OCI-LY7 (cell line): ENCODE data around the gene CYP4V2. TPM values are rescaled to one million over a fixed set of nuclear protein-coding genes. Genes with fewer than 3 reads are reported as not detected.

Experiments
- BruUV-seq: library from RNA; stranded (reverse); fragments of 400-500 nt; replicated peaks from 2 replicates; lab custom pipeline; 2021; lab: Mats Ljungman, UMichigan
- CTCF ChIA-PET: fragments of 300-600 bp; sonication (Branson Sonifier 250); formaldehyde crosslinking; loops from one replicate; lab custom pipeline; 2022; ENCODE audit warnings: antibody characterized with exemption; ENCODE audit not compliant: unreplicated experiment; lab: Charles Lee
- POLR2A ChIA-PET: fragments of 300-600 bp; sonication (Branson Sonifier 250); formaldehyde crosslinking; loops from one replicate; lab custom pipeline; 2022; ENCODE audit warnings: antibody characterized with exemption; lab: Charles Lee
- DNase-seq: peaks from one replicate; pipeline ENCODE4 v3.0.0-alpha.2; 2015; ENCODE audit warnings: low spot score
- H2AFZ ChIP-seq: fragments of 200-600 bp; sonication (generic), shearing (Covaris generic); 2 replicates; pipeline ENCODE4 v1.6.1; 2014; ENCODE audit warnings: mild to moderate bottlenecking, antibody characterized with exemption, low read length, moderate library complexity
- H3K27ac ChIP-seq: fragments of 200-600 bp; sonication (generic); 2 replicates; pipeline ENCODE4 v1.5.1; 2014; ENCODE audit warnings: mixed run types, low read depth, mild to moderate bottlenecking, moderate library complexity, low read length, inconsistent platforms; ENCODE audit not compliant: poor library complexity, severe bottlenecking
- H3K36me3 ChIP-seq: fragments of 200-600 bp; sonication (generic); 2 replicates; pipeline ENCODE4 v1.6.1; 2014; ENCODE audit warnings: mild to moderate bottlenecking, antibody characterized with exemption, low read length, moderate library complexity, mixed read lengths; ENCODE audit not compliant: insufficient read depth
- H3K4me1 ChIP-seq: fragments of 200-600 bp; sonication (generic); 2 replicates; pipeline ENCODE4 v1.5.1; 2014; ENCODE audit warnings: mild to moderate bottlenecking, low read length; ENCODE audit not compliant: insufficient read depth, poor library complexity, severe bottlenecking
- H3K4me2 ChIP-seq: fragments of 200-600 bp; sonication (generic); 2 replicates; pipeline ENCODE4 v1.6.1; 2014; ENCODE audit warnings: mild to moderate bottlenecking, low read length
- H3K4me3 ChIP-seq: fragments of 200-600 bp; sonication (generic); 2 replicates; pipeline ENCODE4 v1.5.1; 2014; ENCODE audit warnings: mild to moderate bottlenecking, low read depth, low read length; ENCODE audit not compliant: poor library complexity, severe bottlenecking
- H3K79me2 ChIP-seq: fragments of 200-600 bp; sonication (generic); 2 replicates; pipeline ENCODE4 v1.6.1; 2016; ENCODE audit warnings: low read depth, mild to moderate bottlenecking, low read length, moderate library complexity, mixed read lengths; ENCODE audit not compliant: insufficient read depth
- H3K9me2 ChIP-seq: fragments of 200-600 bp; sonication (generic); 2 replicates; pipeline ENCODE4 v1.6.1; 2016; ENCODE audit warnings: mild to moderate bottlenecking, low read length, mixed read lengths; ENCODE audit not compliant: insufficient read depth
- H3K9me3 ChIP-seq: fragments of 200-600 bp; sonication (generic); 2 replicates; pipeline ENCODE4 v1.6.1; 2014; ENCODE audit warnings: mild to moderate bottlenecking, mixed run types, low read length, mixed read lengths
- H4K20me1 ChIP-seq: fragments of 200-600 bp; sonication (generic); 2 replicates; pipeline ENCODE4 v1.6.1; 2014; ENCODE audit warnings: mild to moderate bottlenecking, antibody characterized with exemption, low read length, moderate library complexity, mixed read lengths; ENCODE audit not compliant: insufficient read depth
- EZH2phosphoT487 ChIP-seq: fragments of 200-600 bp; sonication (generic); IDR thresholded peaks from 2 replicates; pipeline ENCODE4 v1.6.1; 2018; ENCODE audit warnings: low read depth, borderline replicate concordance, mild to moderate bottlenecking, mixed run types, antibody characterized with exemption, low read length, moderate library complexity, mixed read lengths
- intact Hi-C: fragments of 100-400 bp; cut with micrococcal nuclease; formaldehyde crosslinking; loops from one replicate; pipeline ENCODE4 v1.10.0; 2022; ENCODE audit not compliant: unreplicated experiment
- total RNA-seq, 2 experiments: library from RNA; depleted of rRNA in 1 of 2; stranded (reverse); fragments of >200 nt in 1 of 2; shearing (Covaris generic) in 1 of 2; gene quantifications; 2 replicates each; pipeline ENCODE4 v1.2.3, GENCODE V29; 2014 to 2022
- TF ChIP-seq, protein P1 (sequence below): fragments of 200-600 bp; sonication (generic); conservative IDR thresholded peaks from 2 replicates; pipeline ENCODE4 v1.5.1; 2014; ENCODE audit warnings: mild to moderate bottlenecking, antibody characterized with exemption, low read length, moderate library complexity, mixed read lengths

The CYP4V2 gene
- total RNA-seq, 2 experiments from 2014 or later = 6.9 to 12.5 TPM

DNA sequence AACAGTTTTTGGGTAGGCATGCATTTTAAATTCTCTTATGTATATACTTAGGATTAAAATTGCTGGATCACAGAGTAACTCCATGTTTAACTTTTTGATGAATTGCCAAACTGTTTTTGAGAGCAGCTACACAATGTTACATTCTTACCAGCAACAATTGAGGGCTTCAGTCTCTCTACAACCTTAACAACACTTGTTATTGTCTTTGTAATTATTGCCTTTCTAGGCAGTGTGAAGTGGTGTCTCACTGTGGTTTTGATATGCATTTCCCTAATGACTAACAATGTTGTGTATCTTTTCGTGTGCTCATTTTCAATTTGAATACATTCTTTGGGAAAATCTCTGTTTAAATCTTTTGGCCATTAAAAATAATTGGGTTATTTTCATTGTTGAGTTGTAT lies 57.3 kb downstream of the CYP4V2 start:
- H3K79me2 ChIP-seq = no peaks in the 10 kb centered on the region
- no peaks in the 10 kb centered on the region for H3K36me3 ChIP-seq
- no peak for DNase-seq
- ChIA-PET CTCF (no interaction called here), POLR2A (no interaction called here)
- TF ChIP-seq, protein P1, sequence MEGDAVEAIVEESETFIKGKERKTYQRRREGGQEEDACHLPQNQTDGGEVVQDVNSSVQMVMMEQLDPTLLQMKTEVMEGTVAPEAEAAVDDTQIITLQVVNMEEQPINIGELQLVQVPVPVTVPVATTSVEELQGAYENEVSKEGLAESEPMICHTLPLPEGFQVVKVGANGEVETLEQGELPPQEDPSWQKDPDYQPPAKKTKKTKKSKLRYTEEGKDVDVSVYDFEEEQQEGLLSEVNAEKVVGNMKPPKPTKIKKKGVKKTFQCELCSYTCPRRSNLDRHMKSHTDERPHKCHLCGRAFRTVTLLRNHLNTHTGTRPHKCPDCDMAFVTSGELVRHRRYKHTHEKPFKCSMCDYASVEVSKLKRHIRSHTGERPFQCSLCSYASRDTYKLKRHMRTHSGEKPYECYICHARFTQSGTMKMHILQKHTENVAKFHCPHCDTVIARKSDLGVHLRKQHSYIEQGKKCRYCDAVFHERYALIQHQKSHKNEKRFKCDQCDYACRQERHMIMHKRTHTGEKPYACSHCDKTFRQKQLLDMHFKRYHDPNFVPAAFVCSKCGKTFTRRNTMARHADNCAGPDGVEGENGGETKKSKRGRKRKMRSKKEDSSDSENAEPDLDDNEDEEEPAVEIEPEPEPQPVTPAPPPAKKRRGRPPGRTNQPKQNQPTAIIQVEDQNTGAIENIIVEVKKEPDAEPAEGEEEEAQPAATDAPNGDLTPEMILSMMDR = no peak
- intact Hi-C loops = no loop called here
- H3K4me3 ChIP-seq = no peak overlapping the region
- no TSS peak for BruUV-seq
- H3K27ac ChIP-seq = no peak overlapping the region
- no peak overlapping the region for H2AFZ ChIP-seq
- no peaks in the 10 kb centered on the region for H3K9me3 ChIP-seq
- no peaks in the 10 kb centered on the region for H4K20me1 ChIP-seq
- H3K4me1 ChIP-seq = no peaks in the 10 kb centered on the region
- no peak overlapping the region for H3K4me2 ChIP-seq
- H3K9me2 ChIP-seq = no peaks in the 10 kb centered on the region

DNA sequence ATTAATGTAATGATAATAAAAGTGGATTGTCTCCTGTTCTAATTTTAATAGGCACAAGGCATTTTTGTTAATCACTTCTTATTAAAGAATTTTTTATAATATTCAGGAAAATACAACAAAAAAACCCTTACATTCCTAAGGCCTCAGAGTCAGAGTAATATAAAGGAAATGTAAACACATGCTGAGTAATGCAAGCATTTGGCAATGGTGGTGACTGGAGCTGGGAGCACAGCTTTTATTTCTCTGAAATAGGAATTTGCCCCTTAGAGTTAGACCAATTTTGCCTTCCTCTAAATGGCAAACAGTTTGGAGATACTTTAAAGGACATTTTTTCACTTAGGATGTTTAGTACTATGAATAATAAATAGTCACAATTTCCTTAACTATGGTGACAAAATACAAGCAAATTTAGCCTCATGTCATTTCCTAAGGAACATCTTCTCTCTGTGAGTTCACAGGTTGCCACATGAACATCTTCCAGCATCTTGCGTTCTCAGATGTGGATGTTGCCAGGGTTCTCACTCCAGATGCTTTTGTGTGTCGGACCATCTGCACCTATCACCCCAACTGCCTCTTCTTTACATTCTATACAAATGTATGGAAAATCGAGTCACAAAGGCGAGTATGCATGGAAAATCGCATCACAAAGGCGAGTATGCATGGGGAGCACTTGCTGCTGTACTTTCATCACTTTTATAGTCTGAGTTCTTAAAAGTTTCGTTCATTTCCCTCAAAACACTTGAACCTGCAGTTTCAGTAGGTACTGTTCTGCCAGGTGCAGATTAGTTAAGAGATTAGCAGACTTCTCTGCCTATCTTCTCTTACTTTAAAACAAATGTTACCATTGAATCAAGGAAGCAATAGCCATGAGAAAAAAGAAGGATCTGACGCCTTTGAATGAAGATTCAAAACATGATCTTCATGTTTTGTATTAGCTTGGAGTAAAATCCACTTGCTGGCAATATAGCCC lies 58.7 kb downstream of the CYP4V2 start:
- no peak overlapping the region for H3K27ac ChIP-seq
- H3K4me2 ChIP-seq = no peak overlapping the region
- H3K79me2 ChIP-seq = no peaks in the 10 kb centered on the region
- CTCF ChIA-PET = no interaction called here
- H3K4me1 ChIP-seq = no peaks in the 10 kb centered on the region
- BruUV-seq = no TSS peak
- intact Hi-C loops = no loop called here
- no peak overlapping the region for H3K4me3 ChIP-seq
- H3K9me3 ChIP-seq = no peaks in the 10 kb centered on the region
- no peaks in the 10 kb centered on the region for H3K9me2 ChIP-seq
- no peak for DNase-seq
- no peaks in the 10 kb centered on the region for H4K20me1 ChIP-seq
- POLR2A ChIA-PET = no interaction called here
- TF ChIP-seq, protein P1 = no peak
- TF ChIP-seq EZH2phosphoT487 = no peak
- H2AFZ ChIP-seq = no peak overlapping the region
- no peaks in the 10 kb centered on the region for H3K36me3 ChIP-seq

DNA sequence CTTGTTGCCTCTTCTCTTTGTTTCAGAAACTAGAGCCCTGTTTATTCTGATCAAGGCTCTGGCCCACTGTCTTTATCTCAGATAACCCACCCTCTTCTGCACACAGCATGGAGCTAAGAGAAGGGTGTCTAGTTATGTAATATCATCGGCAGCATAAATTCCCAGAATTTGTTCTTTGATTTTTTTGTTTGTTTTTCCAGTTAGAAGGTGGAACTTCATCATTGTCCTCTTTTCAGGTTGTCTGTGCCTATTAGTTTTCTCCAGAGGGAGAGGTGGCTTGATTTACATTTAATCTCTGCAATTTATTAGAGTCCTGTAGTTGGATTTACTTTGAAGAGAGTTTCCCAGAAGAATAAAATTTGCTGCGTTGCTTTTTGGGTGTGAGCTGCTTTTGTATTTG lies 59.4 kb downstream of the CYP4V2 start:
- no peak overlapping the region for H3K4me2 ChIP-seq
- intact Hi-C loops = no loop called here
- CTCF ChIA-PET = no interaction called here
- no peak overlapping the region for H2AFZ ChIP-seq
- no peak overlapping the region for H3K4me3 ChIP-seq
- no peaks in the 10 kb centered on the region for H3K79me2 ChIP-seq
- H3K9me2 ChIP-seq = no peaks in the 10 kb centered on the region
- TF ChIP-seq, protein P1 = no peak
- TF ChIP-seq EZH2phosphoT487 = no peak
- DNase-seq = no peak
- H3K9me3 ChIP-seq = no peaks in the 10 kb centered on the region
- POLR2A ChIA-PET = no interaction called here
- H3K36me3 ChIP-seq = no peaks in the 10 kb centered on the region
- no TSS peak for BruUV-seq
- H3K27ac ChIP-seq = no peak overlapping the region
- H4K20me1 ChIP-seq = no peaks in the 10 kb centered on the region
- H3K4me1 ChIP-seq = no peaks in the 10 kb centered on the region
